WTC11 (cell line): ENCODE results near the gene COL4A6.

ENCODE experiments used
- CTCF ChIP-seq: fragments of 200-600 bp; IDR thresholded peaks from 2 replicates; pipeline ENCODE4 v1.8.0; 2022; ENCODE audit warnings: antibody characterized with exemption
- E2F5 ChIP-seq: sonication (generic); formaldehyde crosslinking; IDR thresholded peaks from 2 replicates; pipeline ENCODE4 v1.8.1; 2022; ENCODE audit warnings: mild to moderate bottlenecking, moderate library complexity, missing genetic modification reagents
- USF1 ChIP-seq: sonication (generic); formaldehyde crosslinking; IDR thresholded peaks from 2 replicates; pipeline ENCODE4 v1.8.0; 2022; ENCODE audit warnings: mild to moderate bottlenecking, missing genetic modification reagents

GRCh38 chrX:108285918-108286317 is 152.3 kb downstream of the COL4A6 start:
- TF ChIP-seq CTCF (no peak), E2F5 (no peak), USF1 (CRISPR knock-in tag) (no peak)
